Esophagus muscularis mucosa (tissue), 4 donors: ENCODE data around the gene PBXIP1. TPM values are rescaled to one million over a fixed set of nuclear protein-coding genes. Genes with fewer than 3 reads are reported as not detected.

Source experiments
- DNase-seq: peaks from one replicate; pipeline ENCODE4 v3.0.0-alpha.2; 2017; ENCODE audit errors: extremely low spot score
- H3K27ac ChIP-seq, 4 donors: fragments of 200-600 bp; sonication (generic); replicated peaks in 1 of 4; 1 replicate in 3 of 4; 2 replicates in 1 of 4; pipeline ENCODE4 v1.5.1; 2016 to 2019; ENCODE audit warnings: mild to moderate bottlenecking in 1 of 4
- H3K27me3 ChIP-seq, 4 donors: fragments of 200-600 bp; sonication (generic); one replicate each; pipeline versions ENCODE4 v1.5.1 to v1.6.0; 2016 to 2019
- H3K36me3 ChIP-seq, 4 donors: fragments of 200-600 bp; sonication (generic); one replicate each; pipeline ENCODE4 v1.5.1; 2016 to 2019
- H3K4me1 ChIP-seq, 4 donors: fragments of 200-600 bp; sonication (generic); one replicate each; pipeline ENCODE4 v1.5.1; 2016 to 2019
- H3K4me3 ChIP-seq, 4 donors: fragments of 200-600 bp; sonication (generic); 1 replicate in 2 of 4; 2 replicates in 2 of 4; pipeline ENCODE4 v1.5.1; 2016 to 2019; ENCODE audit warnings: mild to moderate bottlenecking in 4 of 4, moderate library complexity in 1 of 4
- H3K9me3 ChIP-seq, 4 donors: fragments of 200-600 bp; sonication (generic); 1 replicate in 3 of 4; 2 replicates in 1 of 4; pipeline ENCODE4 v1.5.1; 2016 to 2019
- EP300 ChIP-seq: sonication (generic); formaldehyde crosslinking; IDR thresholded peaks from one replicate; pipeline ENCODE4 v1.6.1; 2017; ENCODE audit warnings: antibody characterized with exemption
- POLR2A ChIP-seq: fragments of 450-650 bp; IDR thresholded peaks from one replicate; pipeline ENCODE4 v1.6.1; 2017; ENCODE audit warnings: antibody characterized with exemption, moderate library complexity, mild to moderate bottlenecking, low read depth
- POLR2AphosphoS5 ChIP-seq, 2 donors: sonication (generic); formaldehyde crosslinking; IDR thresholded peaks; one replicate each; pipeline ENCODE4 v1.6.1; 2017; ENCODE audit warnings: antibody characterized with exemption in 2 of 2
- WGBS: methylation state at CpG from one replicate; pipeline ENCODE4 v1.1.5; 2018; 5-methylcytosine and 5-hydroxymethylcytosine counted together
- intact Hi-C: fragments of 100-400 bp; cut with DNase I; formaldehyde crosslinking; loops from one replicate; pipeline ENCODE4 v1.15.1; 2023
- total RNA-seq, 4 donors: library from RNA; depleted of rRNA; stranded (reverse); fragments of >200 nt; gene quantifications; one replicate each; pipeline versions ENCODE4 v1.1.0 to v1.2.1, GENCODE V29; 2016
- TF ChIP-seq, protein P1 (sequence below), 3 experiments: fragments of 200-600 bp in 2 of 3; fragments of 450-650 bp in 1 of 3; sonication (generic) in 2 of 3; IDR thresholded peaks; one replicate each; pipeline ENCODE4 v1.5.1; 2017 to 2019; ENCODE audit warnings: antibody characterized with exemption in 3 of 3, mild to moderate bottlenecking in 2 of 3, moderate library complexity in 1 of 3

The PBXIP1 gene
- total RNA-seq, 4 donors from 2014 or later: 192 to 309 (median 238) TPM

DNA sequence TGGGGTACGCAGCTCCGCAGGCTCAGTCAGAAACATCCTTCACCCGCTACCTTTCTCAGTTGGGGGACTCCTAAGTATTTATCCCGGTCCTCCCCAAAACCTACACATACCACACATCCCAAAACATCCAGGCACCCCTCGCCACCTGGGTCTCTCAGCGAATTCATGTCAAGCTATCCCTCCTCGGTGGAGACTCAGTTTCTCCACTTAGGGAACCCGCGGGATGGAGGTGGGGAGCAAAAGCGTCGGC lies 45.5 kb upstream of the PBXIP1 start:
- 0% methylated on average over 4 of the region's 11 CpGs for whole genome bisulfite sequencing
- DNase-seq: no peak
- Histone ChIP-seq H3K36me3 (no peaks in the 10 kb centered on the region), H3K9me3 (no peaks in the 10 kb centered on the region), H3K4me1 (peaks cover 39 to 57% (median 50%) of the 10 kb centered on the region in 4 donors), H3K27me3 (no peaks in the 10 kb centered on the region), H3K4me3 (peak overlapping the region; percentile 80 to 97 (median 92)), H3K27ac (peak overlapping the region; percentile 97 to 99 (median 98))
- TF ChIP-seq, protein P1, sequence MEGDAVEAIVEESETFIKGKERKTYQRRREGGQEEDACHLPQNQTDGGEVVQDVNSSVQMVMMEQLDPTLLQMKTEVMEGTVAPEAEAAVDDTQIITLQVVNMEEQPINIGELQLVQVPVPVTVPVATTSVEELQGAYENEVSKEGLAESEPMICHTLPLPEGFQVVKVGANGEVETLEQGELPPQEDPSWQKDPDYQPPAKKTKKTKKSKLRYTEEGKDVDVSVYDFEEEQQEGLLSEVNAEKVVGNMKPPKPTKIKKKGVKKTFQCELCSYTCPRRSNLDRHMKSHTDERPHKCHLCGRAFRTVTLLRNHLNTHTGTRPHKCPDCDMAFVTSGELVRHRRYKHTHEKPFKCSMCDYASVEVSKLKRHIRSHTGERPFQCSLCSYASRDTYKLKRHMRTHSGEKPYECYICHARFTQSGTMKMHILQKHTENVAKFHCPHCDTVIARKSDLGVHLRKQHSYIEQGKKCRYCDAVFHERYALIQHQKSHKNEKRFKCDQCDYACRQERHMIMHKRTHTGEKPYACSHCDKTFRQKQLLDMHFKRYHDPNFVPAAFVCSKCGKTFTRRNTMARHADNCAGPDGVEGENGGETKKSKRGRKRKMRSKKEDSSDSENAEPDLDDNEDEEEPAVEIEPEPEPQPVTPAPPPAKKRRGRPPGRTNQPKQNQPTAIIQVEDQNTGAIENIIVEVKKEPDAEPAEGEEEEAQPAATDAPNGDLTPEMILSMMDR (IDR thresholded peaks at IDR 0.05): no peak
- TF ChIP-seq POLR2A (no peak), EP300 (no peak), POLR2AphosphoS5 (IDR thresholded peaks at IDR 0.05) (no peak)
- intact Hi-C loops: no loop called here

DNA sequence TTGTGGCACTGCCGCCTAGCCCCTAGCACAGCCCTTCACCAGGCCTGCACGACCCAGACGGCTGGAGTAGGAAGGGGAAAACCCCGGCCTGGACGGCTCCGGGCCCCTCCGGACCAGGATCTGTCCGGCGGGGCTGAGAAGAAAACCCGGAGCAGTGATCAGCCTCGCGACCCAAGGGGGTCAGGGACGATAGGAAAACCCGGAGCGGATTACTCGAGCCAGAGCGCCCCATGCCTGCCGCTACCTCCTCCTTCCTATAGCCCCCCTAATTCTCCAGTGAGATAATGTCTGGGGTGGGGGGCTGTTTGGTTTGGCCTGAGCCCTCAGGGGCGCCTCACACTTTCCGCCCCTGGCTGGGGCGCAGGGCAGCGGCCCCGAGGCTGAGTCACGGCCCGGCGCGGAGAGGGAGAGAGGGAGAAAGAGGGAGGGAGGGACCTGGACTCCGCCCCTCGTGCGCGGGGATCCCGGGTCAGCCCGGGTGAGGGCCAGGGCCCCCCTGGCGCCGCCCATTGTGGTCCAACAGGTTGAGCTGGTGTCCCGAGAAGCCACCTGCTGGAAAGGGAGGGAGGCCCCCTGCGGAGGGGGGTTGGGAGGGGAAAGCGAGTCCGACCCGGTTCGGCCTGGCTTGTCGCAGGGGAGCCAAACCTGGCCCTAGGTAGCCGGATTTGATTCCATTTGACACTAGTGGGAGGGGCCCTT lies 45.0 kb upstream of the PBXIP1 start:
- WGBS: under 1% methylated on average over 24 of the region's 43 CpGs
- peaks cover 34 to 53% (median 46%) of the 10 kb centered on the region in 4 donors for H3K4me1 ChIP-seq
- intact Hi-C loops: no loop called here

DNA sequence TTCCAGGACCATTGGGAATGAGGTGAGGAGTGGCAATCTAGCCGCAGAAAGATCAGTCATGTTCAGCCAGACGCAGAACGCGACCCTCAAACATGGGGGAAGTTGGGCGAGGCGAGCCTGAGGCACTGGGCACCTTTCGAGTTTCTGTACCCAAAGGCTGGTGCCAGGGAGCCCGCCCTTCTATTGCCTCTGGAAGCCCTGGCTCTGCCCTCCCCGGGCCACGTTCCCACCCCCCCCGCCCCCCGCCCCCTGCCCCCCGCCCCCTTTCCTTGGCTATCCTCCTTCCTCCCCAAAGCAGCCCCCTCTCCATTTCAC lies 44.5 kb upstream of the PBXIP1 start:
- 0% methylated on average over 7 of the region's 13 CpGs for WGBS
- no peak for TF ChIP-seq EP300
- TF ChIP-seq POLR2AphosphoS5 (IDR thresholded peaks at IDR 0.05): no peak
- no peak for TF ChIP-seq POLR2A
- TF ChIP-seq, protein P1 (IDR thresholded peaks at IDR 0.05): no peak
- no peak for DNase-seq
- intact Hi-C loops: no loop called here
- Histone ChIP-seq H3K27ac (peak overlapping the region; percentile 97 to 99 (median 98)), H3K27me3 (no peaks in the 10 kb centered on the region), H3K4me3 (peak overlapping the region; percentile 80 to 97 (median 92)), H3K9me3 (no peaks in the 10 kb centered on the region), H3K4me1 (peaks cover 29 to 53% (median 46%) of the 10 kb centered on the region in 4 donors), H3K36me3 (no peaks in the 10 kb centered on the region)

More for the DNA sequence above, 45.0 kb upstream of the PBXIP1 start:
- peak overlapping the region; percentile 97 to 99 (median 98) for H3K27ac ChIP-seq
- TF ChIP-seq, protein P1 (IDR thresholded peaks at IDR 0.05): peak in 1 of 3 experiments; percentile 17
- no peak for TF ChIP-seq EP300
- peak; percentile 93 for TF ChIP-seq POLR2A
- TF ChIP-seq POLR2AphosphoS5 (IDR thresholded peaks at IDR 0.05): peak; percentile 80 to 89
- H3K4me3 ChIP-seq: peak overlapping the region; percentile 80 to 97 (median 92)
- no peaks in the 10 kb centered on the region for H3K27me3 ChIP-seq
- H3K36me3 ChIP-seq: no peaks in the 10 kb centered on the region
- no peak for DNase-seq
- no peaks in the 10 kb centered on the region for H3K9me3 ChIP-seq

DNA sequence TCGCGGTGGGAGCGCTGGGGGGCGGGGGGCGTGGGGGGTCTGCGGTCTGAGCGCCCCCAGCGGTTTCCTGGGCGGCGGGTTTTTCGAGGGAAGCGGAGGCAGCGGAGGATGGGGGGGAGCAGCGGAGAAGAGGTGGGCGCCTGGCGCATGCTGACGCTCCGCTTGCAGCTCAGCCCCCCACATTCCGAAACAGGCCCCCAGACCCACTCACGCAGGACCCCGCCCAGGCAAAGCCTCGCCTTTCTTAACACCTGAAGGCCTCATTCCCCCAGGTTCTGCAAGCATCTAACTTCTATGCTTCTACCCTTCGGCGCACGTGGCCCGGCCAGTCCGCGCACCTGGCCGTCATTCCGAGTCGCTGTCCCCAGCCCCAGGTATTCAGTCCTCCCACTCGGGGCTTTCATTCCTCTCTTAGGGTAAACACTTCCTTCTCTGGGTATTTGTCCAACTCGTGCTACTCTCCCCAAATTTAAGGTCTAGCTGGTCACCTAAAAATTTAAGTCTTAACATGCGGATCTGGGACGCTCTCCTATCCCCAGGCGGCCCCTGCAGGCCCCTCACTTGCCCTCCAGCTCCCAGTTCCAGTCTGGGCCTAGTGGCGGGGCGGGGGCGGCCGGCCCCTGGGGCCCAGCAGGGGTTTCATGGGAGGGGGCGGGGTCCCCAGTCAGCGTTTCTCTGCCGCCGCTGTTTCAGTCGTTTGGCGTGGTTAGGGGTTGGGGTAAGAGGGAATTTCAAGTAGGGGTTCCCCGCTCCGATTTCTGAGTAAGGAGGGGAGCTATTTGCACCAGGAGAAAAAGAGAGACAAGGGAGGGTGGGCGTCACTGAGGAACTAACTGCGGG lies 43.9 kb upstream of the PBXIP1 start:
- Histone ChIP-seq H3K9me3 (no peaks in the 10 kb centered on the region), H3K4me3 (peak overlapping the region; percentile 80 to 97 (median 92)), H3K4me1 (peaks cover 24 to 49% (median 44%) of the 10 kb centered on the region in 4 donors), H3K27me3 (no peaks in the 10 kb centered on the region), H3K36me3 (no peaks in the 10 kb centered on the region), H3K27ac (peak overlapping the region; percentile 97 to 99 (median 98))
- no peak for TF ChIP-seq POLR2A
- TF ChIP-seq, protein P1 (IDR thresholded peaks at IDR 0.05): no peak
- no peak for TF ChIP-seq EP300
- TF ChIP-seq POLR2AphosphoS5 (IDR thresholded peaks at IDR 0.05): no peak
- WGBS: 3% methylated on average over 20 of the region's 50 CpGs
- intact Hi-C loops: loop anchor here (5.0 kb wide), 1 partner anchor 37 kb away; the partner anchor contains the start of gene PYGO2
- no peak for DNase-seq
